ENCODE data around the gene SLAMF7.
"Not testable (repeated sequence)": the region's sequence is repeated elsewhere in the genome, so short reads cannot be mapped to it uniquely, and the experiment has no call there.

SLAMF7 gene

DNA sequence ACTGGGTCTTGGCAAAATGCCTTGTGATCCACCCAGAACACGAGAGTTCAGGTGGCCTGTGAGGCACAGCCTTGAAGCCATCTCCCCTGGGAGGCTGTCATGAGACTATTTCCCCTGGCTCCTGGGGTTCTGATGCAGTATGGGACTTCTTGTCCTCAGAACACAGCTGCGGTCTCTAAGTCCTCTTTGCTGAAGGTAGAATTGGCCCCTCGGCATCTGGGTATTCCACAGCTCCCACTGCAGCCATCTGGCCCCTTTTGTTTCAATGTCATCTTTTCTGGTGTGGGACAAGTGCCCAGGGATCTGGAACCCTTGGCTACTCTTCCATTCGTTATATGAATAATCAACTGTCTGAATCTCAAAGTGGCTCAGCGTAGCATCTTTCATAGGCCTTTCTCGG, 39.9 kb downstream of the SLAMF7 start:
- DNase-seq = no peak

DNA sequence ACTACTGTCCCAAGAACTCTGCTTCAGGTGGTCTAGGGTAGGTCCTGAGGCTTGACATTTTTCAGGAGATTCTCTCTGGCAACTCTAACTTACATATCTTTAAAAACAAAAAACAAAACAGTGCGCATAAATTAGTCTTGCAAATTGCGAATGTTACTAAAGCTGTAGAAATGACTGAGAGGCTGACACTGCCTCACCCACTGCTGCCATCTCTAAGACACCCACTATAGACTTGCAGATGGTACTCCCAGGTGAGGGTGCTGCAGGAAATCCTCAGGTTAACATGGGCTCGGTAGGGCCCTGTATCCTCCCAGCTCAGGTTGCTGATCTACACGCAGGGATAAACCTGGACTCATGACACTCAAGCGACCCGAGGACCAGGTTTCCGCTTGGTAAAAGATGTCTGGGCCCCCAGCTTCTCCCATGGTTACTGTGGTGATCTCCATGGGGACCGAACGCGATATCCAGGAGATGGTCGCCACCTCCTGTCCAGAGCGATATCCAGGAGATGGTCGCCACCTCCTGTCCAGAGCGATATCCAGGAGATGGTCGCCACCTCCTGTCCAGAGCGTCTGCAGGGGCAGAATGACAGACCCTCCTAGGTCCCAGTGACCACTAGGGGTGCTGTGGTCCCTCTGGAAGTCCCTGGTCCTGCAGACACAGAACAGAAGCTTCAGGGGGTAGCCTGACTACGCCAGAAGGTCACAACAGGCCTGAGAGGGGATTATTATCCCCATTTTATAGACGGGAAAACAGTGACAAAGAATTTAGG, 40.8 kb downstream of the SLAMF7 start:
- DNase-seq = peak; percentile 47

DNA sequence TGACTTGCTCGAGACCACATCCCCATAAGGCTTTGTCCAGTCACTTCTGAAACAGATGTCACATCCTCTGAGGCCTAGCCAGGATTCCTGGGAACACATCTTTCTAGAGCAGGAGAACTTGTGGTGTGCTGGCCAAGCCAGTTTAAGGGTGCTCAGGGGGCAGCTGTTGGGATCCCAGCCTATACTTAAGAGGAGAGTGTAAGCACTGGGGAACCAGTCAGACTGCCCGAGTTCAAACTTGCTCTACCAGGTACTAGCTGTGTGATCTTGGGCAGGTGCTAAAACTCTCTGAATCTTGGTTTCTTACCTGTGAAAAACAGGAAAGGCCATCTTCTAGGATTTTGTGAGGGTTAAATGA, 41.3 kb downstream of the SLAMF7 start:
- DNase-seq = no peak

DNA sequence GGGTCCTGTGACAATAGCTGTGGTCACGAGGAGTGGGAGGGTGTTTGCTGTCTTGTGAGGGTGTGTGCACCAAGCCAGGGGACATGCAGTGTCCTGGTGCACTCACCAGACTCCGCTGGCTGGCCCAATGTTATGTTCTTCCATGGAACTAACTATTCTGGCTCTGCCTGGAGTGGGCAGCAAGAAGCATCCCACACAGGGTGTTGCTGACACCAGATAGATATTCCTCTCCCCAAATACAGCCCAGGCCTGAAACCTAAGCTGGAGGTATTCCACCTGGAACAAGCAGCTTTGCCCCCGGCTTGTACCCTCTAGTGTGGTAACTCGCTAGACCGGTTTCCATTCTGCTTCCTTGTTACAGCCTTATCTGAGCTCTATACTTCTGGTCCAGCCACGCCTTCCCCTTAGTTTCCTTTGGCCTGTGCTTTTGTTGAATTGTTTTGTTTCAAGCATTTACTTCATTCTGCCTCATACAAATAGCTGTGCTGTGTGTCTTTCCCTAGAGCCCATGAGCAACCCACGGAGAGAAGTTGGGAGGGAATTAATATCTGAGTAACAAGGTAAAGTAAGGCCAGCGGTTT, 42.2 kb downstream of the SLAMF7 start:
- peak; percentile 44 for DNase-seq

DNA sequence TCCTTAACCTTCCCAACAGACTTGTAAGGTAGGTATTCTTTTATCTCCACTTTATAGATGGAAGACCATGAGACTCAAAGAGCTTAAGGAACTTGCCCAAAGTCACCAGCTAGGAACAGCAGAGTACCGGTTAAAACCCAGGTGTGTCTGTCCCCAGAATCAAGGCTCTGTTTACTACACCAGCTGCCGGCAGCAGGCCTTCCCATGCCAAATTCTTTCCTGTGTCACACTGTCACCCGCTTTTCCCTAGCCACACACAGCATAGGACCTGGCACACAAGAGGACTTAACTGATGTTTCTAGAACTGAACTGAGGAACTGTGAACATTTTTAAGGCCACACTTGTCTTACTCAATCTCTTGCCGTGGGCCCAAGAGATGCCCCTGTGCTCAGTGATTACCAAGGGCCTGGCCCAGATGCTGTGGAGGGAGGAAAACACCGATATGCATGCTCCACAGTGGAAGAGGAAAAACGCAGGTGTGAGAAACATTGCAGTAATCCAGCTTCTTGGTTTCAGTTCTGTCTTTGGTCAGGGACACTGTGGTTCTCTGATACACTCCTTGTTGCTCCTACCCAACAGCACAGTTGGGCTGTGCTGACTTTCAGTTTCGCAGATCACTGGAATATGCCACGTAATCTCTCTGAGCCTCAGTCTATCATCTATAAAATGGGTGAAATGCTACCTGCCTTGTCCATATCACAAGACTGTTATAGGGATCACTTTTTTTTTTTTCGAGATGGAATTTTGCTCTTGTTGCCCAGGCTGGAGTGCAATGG, 43.1 kb downstream of the SLAMF7 start:
- DNase-seq = peak; percentile 95

DNA sequence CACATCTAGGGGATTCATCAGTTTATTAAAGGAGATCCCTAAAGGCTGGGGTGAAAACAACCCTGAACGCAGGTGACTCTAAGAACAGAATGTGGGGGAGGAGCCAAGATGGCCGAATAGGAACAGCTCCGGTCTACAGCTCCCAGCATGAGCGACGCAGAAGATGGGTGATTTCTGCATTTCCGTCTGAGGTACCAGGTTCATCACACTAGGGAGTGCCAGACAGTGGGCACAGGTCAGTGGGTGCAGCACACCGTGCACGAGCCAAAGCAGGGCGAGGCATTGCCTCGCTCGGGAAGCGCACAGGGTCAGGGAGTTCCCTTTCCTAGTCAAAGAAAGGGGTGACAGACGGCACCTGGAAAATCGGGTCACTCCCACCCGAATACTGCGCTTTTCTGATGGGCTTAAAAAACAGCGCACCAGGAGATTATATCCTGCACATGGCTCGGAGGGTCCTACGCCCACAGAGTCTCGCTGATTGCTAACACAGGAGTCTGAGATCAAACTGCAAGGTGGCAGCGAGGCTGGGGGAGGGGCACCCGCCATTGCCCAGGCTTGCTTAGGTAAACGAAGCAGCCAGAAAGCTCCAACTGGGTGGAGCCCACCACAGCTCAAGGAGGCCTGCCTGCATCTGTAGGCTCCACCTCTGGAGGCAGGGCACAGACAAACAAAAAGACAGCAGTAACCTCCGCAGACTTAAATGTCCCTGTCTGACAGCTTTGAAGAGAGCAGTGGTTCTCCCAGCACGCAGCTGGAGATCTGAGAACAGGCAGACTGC, 44.1 kb downstream of the SLAMF7 start:
- DNase-seq = not testable (repeated sequence)

DNA sequence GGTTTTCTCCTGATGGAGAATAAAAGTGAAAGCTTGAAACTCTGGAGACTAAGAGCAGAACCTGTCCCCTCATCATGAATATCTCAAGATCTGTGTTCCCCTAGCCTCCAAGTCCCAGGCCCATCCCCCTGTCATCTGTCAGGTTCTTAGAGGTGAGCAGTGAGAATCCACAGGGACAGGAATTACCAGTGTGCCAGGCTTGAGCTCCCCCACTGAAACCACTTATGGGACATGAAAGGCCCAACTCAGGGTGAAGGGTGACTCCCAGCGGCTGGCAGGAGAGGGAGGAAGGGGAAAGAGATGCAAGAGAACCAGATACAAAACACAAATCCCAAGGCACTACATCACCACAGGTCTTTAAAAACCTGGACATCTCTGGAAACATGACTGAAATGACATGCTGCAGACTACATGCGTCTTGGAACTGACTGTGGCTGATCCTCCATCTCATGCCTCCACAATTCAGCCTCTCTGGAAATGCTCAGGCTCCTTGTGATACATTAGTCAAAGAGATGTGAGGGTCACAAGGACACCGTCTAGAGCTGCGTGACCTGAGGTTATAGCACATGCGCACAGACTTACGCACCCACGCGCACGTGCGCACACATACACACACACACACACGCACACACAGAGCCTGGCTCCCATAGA, 50.1 kb downstream of the SLAMF7 start:
- no peak for DNase-seq

DNA sequence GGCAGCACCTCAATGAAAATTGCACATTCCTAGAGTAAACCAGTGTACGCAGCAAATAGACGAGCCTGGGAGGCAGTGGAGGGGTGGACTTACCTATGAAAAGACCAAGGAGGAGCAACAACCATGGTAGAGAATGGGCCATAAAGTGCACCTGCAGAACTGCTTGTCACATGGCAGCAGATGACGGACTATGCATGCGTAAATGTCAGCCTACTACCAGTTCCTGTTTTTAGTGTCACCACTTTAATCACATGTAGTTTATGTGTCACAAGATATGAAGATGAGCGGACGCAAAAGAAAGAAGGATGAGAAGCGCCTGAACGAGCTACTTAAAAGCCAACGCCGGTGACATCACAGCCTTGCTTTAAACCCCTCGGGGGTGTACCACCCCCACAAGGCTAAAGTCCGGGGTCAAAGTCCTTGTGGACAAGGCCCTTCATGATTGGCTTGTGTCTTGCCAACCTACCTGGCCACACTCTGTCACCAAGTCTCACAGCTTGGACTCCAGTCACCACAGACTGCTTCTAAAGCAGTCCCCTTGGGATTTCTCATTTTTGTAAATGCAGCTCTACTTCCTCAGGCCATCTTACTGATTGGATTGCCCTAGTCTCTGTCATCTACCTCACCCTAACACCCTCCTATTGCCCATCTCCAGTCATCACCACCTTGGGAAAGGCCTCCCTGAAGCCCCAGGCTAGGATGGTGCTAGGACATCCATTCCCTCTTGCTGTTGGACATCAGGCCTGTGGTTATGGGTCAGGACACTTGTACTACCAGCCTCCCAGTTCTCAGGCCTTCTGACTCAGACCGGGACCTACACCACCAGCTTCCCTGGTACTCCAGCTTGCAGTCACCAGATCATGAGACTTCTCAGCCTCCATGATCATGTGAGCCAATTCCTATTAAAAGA, 50.9 kb downstream of the SLAMF7 start:
- no peak for DNase-seq

DNA sequence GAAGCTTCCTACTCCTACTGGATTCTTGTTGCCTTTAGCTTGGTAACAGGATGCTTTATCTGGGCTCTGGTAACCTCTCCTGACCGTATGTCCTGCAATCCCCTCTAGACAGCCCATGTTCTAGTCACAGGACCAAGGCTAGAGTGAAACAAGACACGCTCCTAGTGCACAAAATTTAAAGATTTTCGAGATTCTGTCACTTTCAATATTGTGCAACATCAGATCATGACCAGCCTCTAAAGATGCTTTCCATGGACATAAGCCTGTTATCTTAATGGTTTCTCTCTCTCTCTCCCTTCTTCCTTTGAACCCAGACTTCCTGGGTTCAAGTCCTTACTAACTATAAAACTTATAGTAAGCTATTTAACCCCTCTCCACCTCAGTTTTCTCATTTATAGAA, 55.3 kb downstream of the SLAMF7 start:
- no peak for DNase-seq

DNA sequence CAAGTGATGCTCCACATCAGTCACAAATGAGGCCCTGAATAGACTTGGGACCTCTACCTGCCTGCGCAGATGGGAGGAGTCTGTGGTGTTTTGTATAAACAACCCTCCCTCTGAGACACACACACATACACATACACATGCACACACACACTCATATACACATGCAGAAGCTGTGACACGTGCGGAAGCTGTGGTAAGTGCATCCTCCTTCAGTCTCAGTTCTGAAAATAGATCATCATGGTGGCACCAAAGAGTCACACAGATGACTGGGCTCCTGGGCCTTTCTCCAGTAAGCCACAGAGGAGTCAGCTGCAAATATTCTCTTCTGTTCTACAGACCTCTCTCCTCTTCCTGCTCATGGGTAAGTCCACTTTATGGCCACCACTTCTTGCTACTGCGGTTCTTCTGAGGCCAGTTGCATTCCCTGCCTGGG, 56.9 kb downstream of the SLAMF7 start, which contains the start of gene LY9:
Gene LY9, plus strand, starts transcription at position 224 of the 433 bp plus-strand sequence. Its CDS starts 14 bp downstream, at position 238.
- peak; percentile 62 for DNase-seq

DNA sequence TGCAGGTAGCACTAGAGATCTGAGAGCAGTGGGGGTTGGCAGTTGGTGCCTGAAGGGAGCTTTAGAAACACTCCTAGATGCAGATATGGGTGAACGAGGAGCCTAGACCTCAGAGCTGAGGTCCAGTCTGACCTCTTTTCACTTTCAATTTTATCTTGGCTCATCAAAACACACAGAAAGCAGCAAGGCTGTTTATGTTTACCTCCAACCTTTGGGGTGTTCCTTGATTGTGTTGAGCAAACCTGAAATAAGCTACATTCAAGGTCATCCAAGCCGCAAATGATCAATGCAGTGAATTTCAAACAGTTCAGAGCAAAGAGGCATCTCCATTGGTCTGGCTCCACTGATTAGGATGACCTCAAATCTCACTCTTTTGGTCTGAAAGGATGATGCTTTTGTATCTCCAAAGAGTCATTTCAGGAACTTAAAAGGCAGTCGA, 58.2 kb downstream of the SLAMF7 start:
- no peak for DNase-seq

DNA sequence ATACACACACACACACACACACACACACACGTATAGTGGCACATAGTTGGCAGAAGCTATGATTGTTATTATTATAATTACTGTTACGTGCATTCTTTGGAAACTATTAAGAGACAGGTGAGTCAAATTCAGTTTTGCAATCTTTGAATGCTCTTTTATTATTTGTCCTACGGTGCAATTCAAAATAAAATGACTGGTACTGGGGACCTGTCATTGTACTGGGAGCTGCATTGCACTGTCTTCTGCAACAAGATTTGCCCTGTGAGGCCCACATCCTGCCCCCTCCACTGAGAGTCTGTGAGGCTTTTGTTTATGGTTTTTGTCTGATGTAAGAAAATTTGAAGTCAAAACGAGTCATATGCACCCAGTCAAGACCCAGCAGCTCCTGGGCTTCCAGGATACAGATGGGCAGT, 58.8 kb downstream of the SLAMF7 start:
- no peak for DNase-seq

DNA sequence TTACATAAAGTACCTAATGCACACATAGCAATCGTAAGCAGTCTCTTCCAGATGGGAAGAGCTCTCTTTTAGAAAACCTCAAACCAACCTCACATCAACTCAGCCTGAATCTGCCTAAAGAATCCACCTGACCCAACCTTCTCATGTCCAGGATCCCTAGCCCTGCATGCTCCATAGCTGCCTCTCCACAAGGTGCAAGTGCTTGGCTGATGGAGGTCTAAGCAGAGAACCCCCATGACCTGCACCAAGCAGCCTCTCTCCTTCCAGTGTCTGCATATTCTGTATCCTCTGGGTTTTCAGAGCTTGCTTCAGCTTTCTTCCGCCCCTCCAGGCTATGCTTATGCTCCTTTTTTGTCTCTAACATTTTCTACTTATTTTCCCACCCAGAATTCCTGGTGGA, 59.4 kb downstream of the SLAMF7 start:
- DNase-seq = no peak

DNA sequence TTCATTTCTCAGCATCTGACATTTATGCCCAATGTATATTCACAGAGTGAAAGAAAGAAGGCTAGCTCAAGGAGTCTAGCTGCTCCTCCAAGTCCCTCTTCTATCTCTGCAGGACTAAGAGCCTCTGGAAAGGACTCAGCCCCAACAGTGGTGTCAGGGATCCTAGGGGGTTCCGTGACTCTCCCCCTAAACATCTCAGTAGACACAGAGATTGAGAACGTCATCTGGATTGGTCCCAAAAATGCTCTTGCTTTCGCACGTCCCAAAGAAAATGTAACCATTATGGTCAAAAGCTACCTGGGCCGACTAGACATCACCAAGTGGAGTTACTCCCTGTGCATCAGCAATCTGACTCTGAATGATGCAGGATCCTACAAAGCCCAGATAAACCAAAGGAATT, 60.6 kb downstream of the SLAMF7 start:
- no peak for DNase-seq

DNA sequence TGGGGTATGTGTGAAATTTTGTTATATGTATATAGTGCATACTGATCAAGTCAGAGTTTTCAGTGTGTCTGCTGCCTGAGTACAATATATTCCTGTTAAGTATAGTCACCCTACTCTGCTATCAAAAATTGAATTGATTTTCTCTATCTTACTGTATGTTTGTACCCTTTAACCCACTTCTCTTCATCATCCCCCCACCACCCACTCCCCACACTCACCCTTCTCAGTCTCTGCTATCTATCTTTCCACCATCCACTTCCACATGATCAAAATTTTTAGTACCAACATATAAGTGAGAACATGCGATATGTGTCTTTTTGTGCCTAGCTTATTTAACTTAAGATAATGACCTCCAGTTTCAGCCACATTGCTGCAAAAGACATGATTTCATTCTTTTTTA, 61.1 kb downstream of the SLAMF7 start:
- no peak for DNase-seq

DNA sequence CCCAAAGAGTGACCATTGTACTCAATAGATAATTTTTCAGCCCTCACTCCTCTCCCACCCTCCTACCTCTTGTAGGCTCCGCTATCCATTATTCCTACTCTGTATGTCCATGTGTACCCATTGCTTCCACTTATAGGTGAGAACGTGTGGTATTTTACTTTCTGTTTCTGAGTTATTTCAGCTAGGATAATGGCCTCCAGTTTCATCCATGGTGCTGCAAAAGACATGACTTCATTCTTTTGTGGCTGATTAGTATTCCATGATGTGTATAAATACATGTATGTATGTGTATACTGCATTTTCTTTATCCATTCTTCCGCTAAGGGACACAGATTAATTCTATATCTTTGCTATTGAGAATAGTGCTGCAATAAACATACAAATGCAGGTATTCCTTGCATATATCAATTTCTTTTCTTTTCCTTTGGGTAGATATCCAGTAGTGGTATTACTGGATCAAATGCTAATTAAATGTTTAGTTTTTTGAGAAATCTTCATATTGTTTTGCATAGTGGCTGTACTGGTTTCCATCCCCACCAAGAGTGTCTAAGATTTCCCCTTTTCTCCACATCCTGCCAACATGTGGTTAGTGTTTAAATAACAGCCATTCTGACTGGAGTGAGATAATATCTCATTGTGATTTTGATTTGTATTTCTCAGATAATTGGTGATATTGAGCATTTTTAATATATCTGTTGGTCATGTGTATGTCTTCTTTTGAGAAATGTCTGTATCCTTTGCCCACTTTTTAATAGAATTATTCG, 61.8 kb downstream of the SLAMF7 start:
- DNase-seq = no peak

DNA sequence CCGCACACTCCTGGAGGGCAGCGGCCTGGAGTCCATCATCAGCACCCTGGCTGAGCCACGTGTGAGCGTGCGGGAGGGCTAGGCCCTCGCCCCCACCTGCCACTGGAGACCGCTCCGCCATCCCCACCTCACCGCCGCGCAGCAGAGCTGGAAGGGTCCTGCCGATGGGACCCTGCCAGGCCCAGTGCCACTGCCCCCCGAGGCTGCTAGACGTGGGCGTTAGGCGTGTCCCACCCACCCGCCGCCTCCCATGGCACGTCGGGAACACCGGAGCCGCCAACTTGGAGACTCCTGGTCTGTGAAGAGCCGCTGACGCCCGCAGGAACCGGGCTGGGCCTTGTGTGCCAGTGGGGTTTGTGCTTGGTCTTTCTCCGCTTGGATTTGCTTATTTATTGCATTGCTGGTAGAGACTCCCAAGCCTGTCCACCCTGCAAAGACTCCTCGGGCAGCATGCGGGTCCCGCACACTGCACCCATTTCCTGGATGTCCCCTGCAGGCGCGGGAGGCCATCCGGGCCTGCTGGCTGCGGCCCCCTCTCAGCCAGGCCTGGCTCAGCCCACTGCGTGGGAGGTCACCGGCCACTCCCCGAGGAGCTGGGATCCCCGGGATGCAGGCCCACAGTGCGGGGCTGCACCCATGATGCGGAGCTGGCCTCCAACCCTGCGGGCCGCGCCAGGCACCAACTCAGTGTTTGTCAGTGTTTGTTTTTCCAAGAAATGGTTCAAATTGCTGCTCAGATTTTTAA, 63.0 kb downstream of the SLAMF7 start:
- no peak for DNase-seq

All from RPMI8226 (cell line).